ENCODE data around the gene FBXW11.
"Not testable (repeated sequence)": the region's sequence is repeated elsewhere in the genome, so short reads cannot be mapped to it uniquely, and the experiment has no call there.

The FBXW11 gene

GRCh38 chr5:171953860-171954701 lies 52.4 kb downstream of the FBXW11 start:
- no peak for DNase-seq (ENCODE audit: low read depth)

- DNase-seq (ENCODE audit: low read depth): no peak
Measured at GRCh38 chr5:171952021-171952420, 54.4 kb downstream of the FBXW11 start.

- DNase-seq (ENCODE audit: low read depth): no peak
Measured at GRCh38 chr5:171951218-171951617, 55.2 kb downstream of the FBXW11 start.

GRCh38 chr5:171946000-171946781 lies 60.2 kb downstream of the FBXW11 start:
- no peak for DNase-seq (ENCODE audit: low read depth)

- DNase-seq (ENCODE audit: low read depth): no peak
Measured at GRCh38 chr5:171945476-171945875, 61.0 kb downstream of the FBXW11 start.

GRCh38 chr5:171945066-171945465 lies 61.4 kb downstream of the FBXW11 start:
- DNase-seq (ENCODE audit: low read depth): no peak

- not testable (repeated sequence) for DNase-seq (ENCODE audit: low read depth)
Measured at GRCh38 chr5:171942112-171942516, 64.3 kb downstream of the FBXW11 start.

- DNase-seq (ENCODE audit: low read depth): not testable (repeated sequence)
Measured at GRCh38 chr5:171941675-171942074, 64.8 kb downstream of the FBXW11 start.

GRCh38 chr5:171941275-171941674 lies 65.2 kb downstream of the FBXW11 start:
- not testable (repeated sequence) for DNase-seq (ENCODE audit: low read depth)

- DNase-seq (ENCODE audit: low read depth): no peak
Measured at GRCh38 chr5:171939951-171940350, 66.5 kb downstream of the FBXW11 start.

- no peak for DNase-seq (ENCODE audit: low read depth)
Measured at GRCh38 chr5:171938358-171938757, 68.1 kb downstream of the FBXW11 start.

- no peak for DNase-seq (ENCODE audit: low read depth)
Measured at GRCh38 chr5:171937351-171937750, 69.1 kb downstream of the FBXW11 start.

- DNase-seq (ENCODE audit: low read depth): no peak
Measured at GRCh38 chr5:171934586-171934985, 71.9 kb downstream of the FBXW11 start.

- no peak for DNase-seq (ENCODE audit: low read depth)
Measured at GRCh38 chr5:171931163-171931562, 75.3 kb downstream of the FBXW11 start.

GRCh38 chr5:171927345-171927941 lies 79.0 kb downstream of the FBXW11 start:
- DNase-seq (ENCODE audit: low read depth): no peak

- no peak for DNase-seq (ENCODE audit: low read depth)
Measured at GRCh38 chr5:171926311-171926710, 80.1 kb downstream of the FBXW11 start.

GRCh38 chr5:171924493-171925122 lies 81.8 kb downstream of the FBXW11 start:
- no peak for DNase-seq (ENCODE audit: low read depth)

- DNase-seq (ENCODE audit: low read depth): no peak
Measured at GRCh38 chr5:171920765-171921391, 85.6 kb downstream of the FBXW11 start.

- not testable (repeated sequence) for DNase-seq (ENCODE audit: low read depth)
Measured at GRCh38 chr5:171915700-171916099, 90.7 kb downstream of the FBXW11 start.

GRCh38 chr5:171914726-171915338 lies 91.6 kb downstream of the FBXW11 start:
- DNase-seq (ENCODE audit: low read depth): no peak

- DNase-seq (ENCODE audit: low read depth): no peak
Measured at GRCh38 chr5:171913987-171914273, 92.5 kb downstream of the FBXW11 start.

GRCh38 chr5:171911152-171911551 lies 95.3 kb downstream of the FBXW11 start:
- DNase-seq (ENCODE audit: low read depth): no peak

Data from stimulated activated CD8-positive, alpha-beta memory T cell treated with anti-CD3 and anti-CD28 coated beads, Interleukin-12 subunit alpha, Interleukin-12 subunit beta, amount 100 ng/mL, for 4 hours (primary cell).